PC-3 (cell line): ENCODE measurements around the gene UGT1A8. TPM values are rescaled to one million over a fixed set of nuclear protein-coding genes. Genes with fewer than 3 reads are reported as not detected.

Source experiments
- ATAC-seq: fragments of 200-7000 bp; cut with Tn5 transposase; 2 replicates; pipeline ENCODE4 v1.9.1; 2020; ENCODE audit warnings: mild to moderate bottlenecking, moderate library complexity
- BruUV-seq: library from RNA; stranded (reverse); fragments of 400-500 nt; replicated peaks from 2 replicates; lab custom pipeline; 2021; lab: Mats Ljungman, UMichigan
- CTCF ChIA-PET: fragments of 300-600 bp; sonication (Branson Sonifier 250); formaldehyde crosslinking; loops from one replicate; lab custom pipeline; 2022; ENCODE audit warnings: antibody characterized with exemption; lab: Charles Lee
- POLR2A ChIA-PET: fragments of 300-600 bp; sonication (Branson Sonifier 250); formaldehyde crosslinking; loops from one replicate; lab custom pipeline; 2022; ENCODE audit warnings: antibody characterized with exemption; ENCODE audit not compliant: unreplicated experiment; lab: Charles Lee
- DNase-seq: peaks from one replicate; pipeline ENCODE4 v3.0.0-alpha.2; 2015
- H2AFZ ChIP-seq: fragments of 300-600 bp; sonication (generic); 2 replicates; pipeline ENCODE4 v1.6.0; 2016; ENCODE audit warnings: antibody characterized with exemption, low read length
- H3F3A ChIP-seq: fragments of 300-600 bp; sonication (generic); one replicate; pipeline ENCODE4 v1.6.0; 2017; ENCODE audit warnings: antibody characterized with exemption, low read length, control low read depth, mild to moderate bottlenecking; ENCODE audit not compliant: unreplicated experiment
- H3K27ac ChIP-seq: fragments of 300-600 bp; sonication (generic); 2 replicates; pipeline ENCODE4 v1.5.1; 2016; ENCODE audit warnings: mild to moderate bottlenecking, low read length
- H3K27me3 ChIP-seq: fragments of 300-600 bp; sonication (generic); 2 replicates; pipeline ENCODE4 v1.6.1; 2016; ENCODE audit warnings: low read length, mixed read lengths
- H3K36me3 ChIP-seq: fragments of 300-600 bp; sonication (generic); 2 replicates; pipeline ENCODE4 v1.6.1; 2016; ENCODE audit warnings: low read depth, mixed run types, low read length, mixed read lengths
- H3K4me1 ChIP-seq: fragments of 300-600 bp; sonication (generic); 2 replicates; pipeline ENCODE4 v1.5.1; 2016; ENCODE audit warnings: low read length; ENCODE audit not compliant: insufficient read depth
- H3K4me2 ChIP-seq: fragments of 300-600 bp; sonication (generic); 2 replicates; pipeline ENCODE4 v1.6.0; 2016; ENCODE audit warnings: low read length
- H3K4me3 ChIP-seq: fragments of 300-600 bp; sonication (generic); 2 replicates; pipeline ENCODE4 v1.5.1; 2016; ENCODE audit warnings: mild to moderate bottlenecking, low read length, mixed read lengths
- H3K79me2 ChIP-seq: fragments of 300-600 bp; sonication (generic); 2 replicates; pipeline ENCODE4 v1.6.1; 2017; ENCODE audit warnings: low read length, mixed read lengths
- H3K9ac ChIP-seq: fragments of 300-600 bp; sonication (generic); 2 replicates; pipeline ENCODE4 v1.6.0; 2016; ENCODE audit warnings: mild to moderate bottlenecking, low read length
- H3K9me2 ChIP-seq: fragments of 300-600 bp; sonication (generic); replicated peaks from 2 replicates; pipeline ENCODE4 v1.6.1; 2016; ENCODE audit warnings: mixed run types, low read length, mixed read lengths
- H3K9me3 ChIP-seq: fragments of 300-600 bp; sonication (generic); 2 replicates; pipeline ENCODE4 v1.6.1; 2016; ENCODE audit warnings: low read length, mixed read lengths
- H4K20me1 ChIP-seq: fragments of 300-600 bp; sonication (generic); 2 replicates; pipeline ENCODE4 v1.6.1; 2016; ENCODE audit warnings: low read length, mixed read lengths
- EZH2 ChIP-seq: fragments of 300-600 bp; sonication (generic); IDR thresholded peaks from one replicate; pipeline ENCODE4 v1.6.1; 2017; ENCODE audit warnings: antibody characterized with exemption, mild to moderate bottlenecking, low read length; ENCODE audit not compliant: unreplicated experiment
- EZH2phosphoT487 ChIP-seq: fragments of 300-600 bp; sonication (generic); IDR thresholded peaks from 2 replicates; pipeline ENCODE4 v1.6.1; 2018; ENCODE audit warnings: mild to moderate bottlenecking, antibody characterized with exemption, low read length, borderline replicate concordance
- intact Hi-C: fragments of 100-400 bp; cut with micrococcal nuclease; formaldehyde crosslinking; loops from 2 replicates; pipeline ENCODE4 v1.9.0; 2023
- total RNA-seq: library from RNA; depleted of rRNA; stranded (reverse); fragments of >200 nt; gene quantifications from 2 replicates; pipeline ENCODE4 v1.2.3, GENCODE V29; 2014
- TF ChIP-seq, protein P1 (sequence below): fragments of 300-600 bp; sonication (generic); conservative IDR thresholded peaks from 2 replicates; pipeline ENCODE4 v1.5.1; 2017; ENCODE audit warnings: antibody characterized with exemption, low read depth, mild to moderate bottlenecking, low read length

The UGT1A8 gene
- total RNA-seq, 1 experiment from 2014 or later = not detected

DNA sequence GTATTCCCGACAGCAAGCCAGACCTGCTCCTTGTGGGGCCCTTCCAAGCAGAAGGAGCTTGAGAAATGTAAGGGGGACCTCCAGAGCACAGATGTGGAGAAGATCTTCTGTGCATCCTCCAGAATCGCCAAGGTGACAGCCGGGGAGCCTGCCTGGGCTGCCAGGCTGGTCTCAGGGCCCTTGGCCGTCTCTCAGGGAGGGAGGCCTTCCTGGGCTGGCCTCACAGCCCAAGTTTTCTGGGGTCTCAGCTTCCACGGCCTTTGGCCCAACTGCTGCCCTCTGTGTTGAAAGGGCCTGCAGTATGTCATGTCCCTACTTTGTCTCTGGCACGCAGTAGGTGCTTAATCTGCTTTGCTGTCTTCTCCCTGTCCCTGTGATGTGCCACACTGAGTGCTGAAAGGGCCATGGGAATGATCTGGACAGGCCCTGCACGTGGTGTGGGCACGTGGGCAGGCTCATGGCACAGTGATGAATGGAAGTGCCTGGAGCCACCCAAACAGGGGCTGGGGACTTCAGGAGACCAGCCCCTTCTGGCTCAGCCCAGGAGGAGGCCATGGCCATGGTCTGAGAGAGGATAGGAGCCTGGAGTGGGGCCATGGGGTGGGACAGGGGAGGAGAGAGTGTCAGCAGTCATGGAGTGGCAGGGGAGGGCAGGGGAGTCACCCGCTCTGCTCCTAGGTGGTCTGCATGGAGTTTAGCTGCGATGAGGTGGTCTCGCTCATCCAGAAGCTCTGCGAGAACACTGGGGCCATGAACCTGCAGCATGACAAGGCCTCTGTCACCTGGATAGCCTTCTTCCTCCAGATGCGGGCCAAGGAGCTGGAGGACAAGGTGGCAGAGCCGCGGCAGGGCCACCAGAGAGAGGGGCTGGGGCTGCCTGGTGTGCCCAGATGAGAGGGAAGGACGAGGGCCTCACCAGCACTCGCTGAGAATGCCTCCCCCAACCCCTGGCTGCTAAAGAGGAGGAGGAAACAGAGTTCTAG lies 201.5 kb downstream of the UGT1A8 start:
- Histone ChIP-seq H3K79me2 (no peaks in the 10 kb centered on the region), H3K4me2 (no peak overlapping the region), H2AFZ (no peak overlapping the region), H3F3A (no peaks in the 10 kb centered on the region), H3K36me3 (no peaks in the 10 kb centered on the region), H3K27ac (no peak overlapping the region), H3K9me3 (no peaks in the 10 kb centered on the region), H4K20me1 (no peaks in the 10 kb centered on the region), H3K4me1 (no peaks in the 10 kb centered on the region), H3K9ac (no peak overlapping the region), H3K27me3 (no peaks in the 10 kb centered on the region), H3K9me2 (no peaks in the 10 kb centered on the region), H3K4me3 (no peak overlapping the region)
- POLR2A ChIA-PET = no interaction called here
- no peak for DNase-seq
- intact Hi-C loops = no loop called here
- BruUV-seq = no TSS peak
- ATAC-seq = no peak
- TF ChIP-seq, protein P1, sequence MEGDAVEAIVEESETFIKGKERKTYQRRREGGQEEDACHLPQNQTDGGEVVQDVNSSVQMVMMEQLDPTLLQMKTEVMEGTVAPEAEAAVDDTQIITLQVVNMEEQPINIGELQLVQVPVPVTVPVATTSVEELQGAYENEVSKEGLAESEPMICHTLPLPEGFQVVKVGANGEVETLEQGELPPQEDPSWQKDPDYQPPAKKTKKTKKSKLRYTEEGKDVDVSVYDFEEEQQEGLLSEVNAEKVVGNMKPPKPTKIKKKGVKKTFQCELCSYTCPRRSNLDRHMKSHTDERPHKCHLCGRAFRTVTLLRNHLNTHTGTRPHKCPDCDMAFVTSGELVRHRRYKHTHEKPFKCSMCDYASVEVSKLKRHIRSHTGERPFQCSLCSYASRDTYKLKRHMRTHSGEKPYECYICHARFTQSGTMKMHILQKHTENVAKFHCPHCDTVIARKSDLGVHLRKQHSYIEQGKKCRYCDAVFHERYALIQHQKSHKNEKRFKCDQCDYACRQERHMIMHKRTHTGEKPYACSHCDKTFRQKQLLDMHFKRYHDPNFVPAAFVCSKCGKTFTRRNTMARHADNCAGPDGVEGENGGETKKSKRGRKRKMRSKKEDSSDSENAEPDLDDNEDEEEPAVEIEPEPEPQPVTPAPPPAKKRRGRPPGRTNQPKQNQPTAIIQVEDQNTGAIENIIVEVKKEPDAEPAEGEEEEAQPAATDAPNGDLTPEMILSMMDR = no peak
- TF ChIP-seq EZH2phosphoT487 (no peak), EZH2 (no peak)
- CTCF ChIA-PET = no interaction called here

DNA sequence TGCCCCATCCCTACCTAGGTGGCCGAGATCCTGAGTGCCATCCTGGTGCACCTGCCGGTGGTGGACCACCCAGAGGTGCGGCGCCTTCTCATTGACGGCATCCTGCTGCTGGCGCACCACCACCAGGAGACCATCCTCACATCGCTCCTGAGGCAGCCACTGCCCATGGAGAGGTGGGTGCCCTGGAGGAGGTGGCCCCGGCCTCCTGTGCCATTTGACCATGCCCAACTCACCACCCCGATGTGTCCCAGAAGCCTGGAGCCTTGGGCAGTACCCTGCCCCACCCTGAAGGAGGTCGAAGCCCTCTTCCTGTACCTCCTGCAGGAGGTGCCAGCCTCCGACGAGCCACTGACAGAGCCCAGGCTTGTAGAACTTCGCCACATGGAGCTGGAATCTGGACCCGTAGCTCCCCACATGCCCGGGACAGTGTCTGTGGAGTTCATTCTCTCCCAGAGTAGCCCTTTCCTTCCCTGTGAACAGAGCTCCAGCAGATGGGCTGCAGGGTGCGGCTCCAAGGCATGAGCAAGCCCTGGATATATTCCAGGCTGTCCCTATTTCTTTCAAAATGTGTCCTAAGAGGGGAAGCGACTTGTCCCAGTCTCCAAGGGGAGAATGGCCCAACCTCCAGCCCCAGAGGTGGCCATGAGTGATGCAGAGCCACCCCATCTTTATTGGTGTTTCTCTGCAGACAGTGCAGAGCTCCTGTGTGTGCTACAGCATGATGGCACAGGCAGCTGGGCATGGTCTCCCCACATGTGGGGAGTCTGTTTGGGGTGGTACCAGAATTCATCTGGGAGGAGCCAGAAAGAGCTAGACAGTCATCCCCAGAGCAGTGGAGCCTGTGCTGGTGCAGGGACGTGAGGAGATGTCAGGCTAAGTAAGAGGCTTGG lies 202.7 kb downstream of the UGT1A8 start:
- no peaks in the 10 kb centered on the region for H3K9me3 ChIP-seq
- ChIA-PET POLR2A (no interaction called here), CTCF (no interaction called here)
- H3K36me3 ChIP-seq = no peaks in the 10 kb centered on the region
- no peaks in the 10 kb centered on the region for H3K4me1 ChIP-seq
- no peak overlapping the region for H3K4me3 ChIP-seq
- H3K27me3 ChIP-seq = no peaks in the 10 kb centered on the region
- H3K4me2 ChIP-seq = no peak overlapping the region
- H4K20me1 ChIP-seq = no peaks in the 10 kb centered on the region
- no peak overlapping the region for H3K9ac ChIP-seq
- H3K79me2 ChIP-seq = no peaks in the 10 kb centered on the region
- ATAC-seq (no peak), DNase-seq (no peak)
- no TSS peak for BruUV-seq
- H3K9me2 ChIP-seq = no peaks in the 10 kb centered on the region
- intact Hi-C loops = no loop called here
- H3K27ac ChIP-seq = no peak overlapping the region
- H3F3A ChIP-seq = no peaks in the 10 kb centered on the region
- no peak overlapping the region for H2AFZ ChIP-seq
- no peak for TF ChIP-seq EZH2phosphoT487
- TF ChIP-seq, protein P1 = no peak
- no peak for TF ChIP-seq EZH2
